Mucosa of stomach (tissue), 1 donor: ENCODE data around the gene RAD51B.

Source experiments
- H3K27me3 ChIP-seq: one replicate; pipeline ENCODE4 v1.7.0; 2013; ENCODE audit warnings: mild to moderate bottlenecking, low read length; ENCODE audit not compliant: control insufficient read depth, insufficient read depth
- H3K36me3 ChIP-seq: one replicate; pipeline ENCODE4 v1.7.0; 2013; ENCODE audit warnings: low read length; ENCODE audit not compliant: control insufficient read depth, insufficient read depth
- H3K4me1 ChIP-seq: one replicate; pipeline ENCODE4 v1.7.0; 2013; ENCODE audit warnings: mild to moderate bottlenecking, low read length; ENCODE audit not compliant: control insufficient read depth, insufficient read depth
- H3K4me3 ChIP-seq: one replicate; pipeline ENCODE4 v1.7.0; 2013; ENCODE audit warnings: low read length
- H3K9ac ChIP-seq: one replicate; pipeline ENCODE4 v1.7.0; 2013; ENCODE audit warnings: mild to moderate bottlenecking, low read length, moderate library complexity
- H3K9me3 ChIP-seq: one replicate; pipeline ENCODE4 v1.7.0; 2013; ENCODE audit warnings: mild to moderate bottlenecking, low read length, moderate library complexity; ENCODE audit not compliant: control insufficient read depth
- donor health status: Pancreatic carcinoma.

Gene RAD51B

GRCh38 chr14:68160779-68161546 lies 341.4 kb downstream of the RAD51B start:
- Histone ChIP-seq H3K4me3 (no peak overlapping the region), H3K9ac (no peak overlapping the region), H3K36me3 (no peaks in the 10 kb centered on the region), H3K4me1 (peaks cover 21% of the 10 kb centered on the region), H3K9me3 (no peaks in the 10 kb centered on the region), H3K27me3 (no peaks in the 10 kb centered on the region)

DNA sequence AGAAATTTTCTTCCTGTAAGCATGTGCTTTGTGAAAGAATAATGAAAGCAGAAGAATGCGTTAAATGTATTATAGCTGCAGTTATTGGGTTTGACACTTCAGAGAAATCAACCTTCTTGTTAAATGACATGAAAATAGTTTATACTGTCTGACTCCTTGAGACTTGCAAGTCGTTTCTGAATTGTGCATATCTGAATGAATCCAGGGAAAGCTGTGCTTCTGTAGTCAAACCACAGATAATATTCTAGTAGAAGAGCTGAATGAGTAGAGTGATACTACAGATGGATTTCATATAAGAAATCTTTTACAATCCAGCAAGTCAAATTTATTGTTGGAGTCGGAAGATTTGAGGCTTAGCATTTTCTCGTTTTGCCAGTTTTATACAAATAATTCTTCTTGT lies 343.3 kb downstream of the RAD51B start:
- no peaks in the 10 kb centered on the region for H3K36me3 ChIP-seq
- no peaks in the 10 kb centered on the region for H3K27me3 ChIP-seq
- H3K4me3 ChIP-seq: no peak overlapping the region
- H3K4me1 ChIP-seq: peaks cover 34% of the 10 kb centered on the region
- no peak overlapping the region for H3K9ac ChIP-seq
- H3K9me3 ChIP-seq: no peaks in the 10 kb centered on the region

DNA sequence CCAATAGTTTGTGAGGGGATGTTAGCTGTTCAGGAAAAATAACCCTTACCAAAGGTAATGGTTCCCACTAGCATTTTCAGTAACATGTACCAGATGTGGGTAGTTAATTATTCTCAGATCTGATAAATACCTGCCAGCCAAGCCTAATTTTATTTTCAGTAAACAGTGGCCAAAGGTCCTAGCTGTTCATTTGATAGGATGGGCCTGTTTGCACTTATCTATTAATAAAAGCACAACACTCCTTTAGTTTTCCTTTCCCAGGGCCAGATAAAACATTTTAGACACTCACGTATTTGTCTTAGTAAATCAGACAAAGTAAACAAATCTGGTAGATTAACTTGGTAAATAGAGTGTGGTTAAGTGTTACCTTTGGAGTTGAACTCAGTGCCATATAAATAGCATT lies 345.1 kb downstream of the RAD51B start:
- no peaks in the 10 kb centered on the region for H3K27me3 ChIP-seq
- no peak overlapping the region for H3K9ac ChIP-seq
- H3K4me3 ChIP-seq: no peak overlapping the region
- H3K9me3 ChIP-seq: no peaks in the 10 kb centered on the region
- H3K36me3 ChIP-seq: no peaks in the 10 kb centered on the region
- H3K4me1 ChIP-seq: peaks cover 44% of the 10 kb centered on the region

GRCh38 chr14:68165274-68165843 lies 345.8 kb downstream of the RAD51B start:
- Histone ChIP-seq H3K4me1 (peaks cover 44% of the 10 kb centered on the region), H3K36me3 (no peaks in the 10 kb centered on the region), H3K27me3 (no peaks in the 10 kb centered on the region), H3K9me3 (no peaks in the 10 kb centered on the region), H3K4me3 (no peak overlapping the region), H3K9ac (no peak overlapping the region)

DNA sequence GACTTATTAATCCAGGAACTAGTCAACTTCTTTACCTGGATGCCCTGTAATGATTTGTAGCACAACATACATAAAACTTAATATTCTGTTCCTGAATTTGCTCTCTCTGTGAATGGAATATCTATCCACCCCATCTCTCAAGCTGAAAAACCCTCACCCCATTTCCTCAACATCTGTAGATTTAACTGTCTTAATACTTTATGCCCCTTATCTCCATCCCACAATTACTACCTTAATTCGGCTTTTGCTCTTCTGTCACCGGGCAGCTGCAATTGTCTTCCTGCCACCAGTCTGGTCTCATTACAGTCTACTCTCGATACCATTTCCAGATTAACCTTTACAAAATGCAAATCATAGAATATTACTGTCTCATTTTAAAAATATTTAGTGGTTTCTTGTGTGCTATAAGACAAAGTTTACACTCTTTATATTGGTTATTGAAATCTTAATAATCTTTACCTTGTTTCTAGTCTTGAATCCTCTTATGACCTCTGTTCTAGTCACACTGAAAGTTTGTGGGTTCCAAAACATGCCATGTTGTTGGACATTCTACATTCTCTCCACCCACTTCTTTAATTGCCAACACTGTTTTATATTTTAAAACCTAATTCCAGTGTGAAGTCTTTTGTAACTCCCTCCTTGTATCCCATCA lies 347.3 kb downstream of the RAD51B start:
- no peaks in the 10 kb centered on the region for H3K27me3 ChIP-seq
- no peaks in the 10 kb centered on the region for H3K36me3 ChIP-seq
- no peaks in the 10 kb centered on the region for H3K9me3 ChIP-seq
- no peak overlapping the region for H3K9ac ChIP-seq
- no peak overlapping the region for H3K4me3 ChIP-seq
- peaks cover 56% of the 10 kb centered on the region for H3K4me1 ChIP-seq

DNA sequence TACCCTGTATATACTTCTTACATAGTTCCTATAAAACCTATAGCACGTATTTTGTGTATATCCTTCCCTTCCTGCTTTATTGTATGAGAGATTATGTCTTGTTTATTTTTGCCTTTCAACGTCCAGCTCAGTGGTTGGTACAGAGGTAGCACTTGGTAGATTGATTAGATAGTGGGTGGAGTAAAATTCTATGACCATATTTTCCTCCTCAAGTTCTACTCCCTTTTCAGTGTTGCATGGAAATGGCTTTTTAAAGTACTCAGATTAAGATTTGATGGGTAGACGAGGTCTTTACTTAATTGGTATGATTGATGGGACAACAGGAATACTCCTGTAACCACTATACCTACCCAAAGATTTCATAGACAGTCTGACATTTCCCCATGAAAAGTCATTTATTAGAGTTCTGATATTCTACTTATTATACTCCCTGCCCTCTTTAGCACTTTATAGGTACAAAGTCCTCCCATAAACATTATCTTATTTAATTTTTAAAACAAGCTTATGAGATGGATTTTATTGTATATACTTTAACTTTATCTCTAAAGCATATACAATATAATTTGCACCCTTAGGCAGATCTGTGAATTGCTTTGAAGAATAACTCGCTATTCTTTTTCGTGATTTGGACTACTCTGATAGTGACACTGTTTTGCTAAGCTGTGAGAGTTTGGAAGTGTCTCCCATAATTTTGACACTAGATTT lies 348.0 kb downstream of the RAD51B start:
- peaks cover 61% of the 10 kb centered on the region for H3K4me1 ChIP-seq
- no peak overlapping the region for H3K4me3 ChIP-seq

DNA sequence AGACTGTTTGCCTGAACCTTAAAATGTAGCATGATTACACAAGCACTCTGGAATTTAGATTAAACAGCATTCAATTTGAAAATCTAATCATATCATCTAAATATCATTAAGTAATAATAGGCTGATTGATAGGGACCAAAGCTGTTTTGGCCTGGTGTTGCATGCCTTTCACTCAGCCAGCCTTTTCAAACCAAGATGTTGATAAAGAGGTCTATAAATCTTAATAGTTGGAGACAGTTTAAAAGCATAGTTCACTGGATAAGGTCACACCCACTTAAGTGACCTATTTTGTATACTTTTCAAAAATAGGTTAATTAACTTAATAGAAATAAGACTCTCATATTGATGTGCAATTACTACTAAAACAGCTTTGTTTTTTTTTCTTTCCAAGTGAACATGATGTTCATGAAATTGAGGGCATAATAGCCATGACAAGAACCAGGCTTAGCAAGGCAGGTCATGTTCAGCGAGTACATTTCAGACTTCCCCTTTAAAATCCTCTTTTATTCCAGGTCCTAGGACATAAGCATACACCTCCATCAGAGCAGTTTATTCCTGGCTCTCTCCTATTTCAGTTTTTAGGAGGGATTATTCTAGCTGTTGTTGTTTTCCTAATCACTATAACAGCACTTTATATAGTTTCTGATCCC lies 349.0 kb downstream of the RAD51B start:
- Histone ChIP-seq H3K9ac (no peak overlapping the region), H3K36me3 (no peaks in the 10 kb centered on the region), H3K27me3 (no peaks in the 10 kb centered on the region), H3K4me3 (no peak overlapping the region), H3K9me3 (no peaks in the 10 kb centered on the region), H3K4me1 (peaks cover 72% of the 10 kb centered on the region)

More for the DNA sequence above, 348.0 kb downstream of the RAD51B start:
- Histone ChIP-seq H3K27me3 (no peaks in the 10 kb centered on the region), H3K36me3 (no peaks in the 10 kb centered on the region), H3K9me3 (no peaks in the 10 kb centered on the region), H3K9ac (no peak overlapping the region)

DNA sequence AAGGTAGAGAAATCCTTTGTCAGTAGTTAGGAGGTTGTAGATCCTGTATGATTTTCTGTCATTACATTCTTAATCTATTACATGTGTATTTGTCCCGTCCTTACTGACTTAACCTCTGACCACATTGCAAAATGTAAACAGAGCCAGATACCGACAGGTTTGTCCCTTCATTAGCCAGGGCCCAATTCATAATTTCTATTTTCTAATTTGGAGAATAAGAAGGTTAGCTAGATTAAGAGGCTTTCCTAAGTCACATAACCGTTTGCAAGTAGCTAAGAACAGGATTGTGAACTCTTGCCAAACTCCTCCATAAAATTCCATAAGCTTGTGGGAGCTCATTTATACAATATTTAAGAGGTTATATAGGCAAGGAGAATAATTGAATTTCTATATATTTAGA lies 352.6 kb downstream of the RAD51B start:
- Histone ChIP-seq H3K36me3 (no peaks in the 10 kb centered on the region), H3K9ac (no peak overlapping the region), H3K27me3 (no peaks in the 10 kb centered on the region), H3K4me1 (peaks cover 50% of the 10 kb centered on the region), H3K4me3 (no peak overlapping the region), H3K9me3 (no peaks in the 10 kb centered on the region)

DNA sequence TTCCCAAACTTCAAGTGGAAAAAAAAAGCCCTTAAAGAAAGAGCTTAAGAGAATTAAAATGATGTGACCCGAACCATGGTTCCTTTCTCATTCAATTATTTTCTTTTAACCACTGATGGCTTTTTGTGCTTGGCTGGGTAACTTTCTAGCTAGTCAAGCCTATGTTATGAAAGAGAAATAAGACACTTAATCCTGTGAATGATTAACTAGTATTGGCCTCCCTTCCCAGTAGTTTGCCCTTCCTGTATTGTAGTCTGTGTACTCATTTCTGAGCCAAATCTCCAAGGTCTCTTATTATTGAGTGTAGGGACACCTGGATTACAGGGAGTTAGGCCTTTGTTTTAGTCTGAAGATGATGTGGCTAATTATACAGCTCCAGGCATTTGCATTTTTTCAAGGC lies 353.0 kb downstream of the RAD51B start:
- Histone ChIP-seq H3K9ac (no peak overlapping the region), H3K9me3 (no peaks in the 10 kb centered on the region), H3K36me3 (no peaks in the 10 kb centered on the region), H3K27me3 (no peaks in the 10 kb centered on the region), H3K4me1 (peaks cover 47% of the 10 kb centered on the region), H3K4me3 (no peak overlapping the region)

DNA sequence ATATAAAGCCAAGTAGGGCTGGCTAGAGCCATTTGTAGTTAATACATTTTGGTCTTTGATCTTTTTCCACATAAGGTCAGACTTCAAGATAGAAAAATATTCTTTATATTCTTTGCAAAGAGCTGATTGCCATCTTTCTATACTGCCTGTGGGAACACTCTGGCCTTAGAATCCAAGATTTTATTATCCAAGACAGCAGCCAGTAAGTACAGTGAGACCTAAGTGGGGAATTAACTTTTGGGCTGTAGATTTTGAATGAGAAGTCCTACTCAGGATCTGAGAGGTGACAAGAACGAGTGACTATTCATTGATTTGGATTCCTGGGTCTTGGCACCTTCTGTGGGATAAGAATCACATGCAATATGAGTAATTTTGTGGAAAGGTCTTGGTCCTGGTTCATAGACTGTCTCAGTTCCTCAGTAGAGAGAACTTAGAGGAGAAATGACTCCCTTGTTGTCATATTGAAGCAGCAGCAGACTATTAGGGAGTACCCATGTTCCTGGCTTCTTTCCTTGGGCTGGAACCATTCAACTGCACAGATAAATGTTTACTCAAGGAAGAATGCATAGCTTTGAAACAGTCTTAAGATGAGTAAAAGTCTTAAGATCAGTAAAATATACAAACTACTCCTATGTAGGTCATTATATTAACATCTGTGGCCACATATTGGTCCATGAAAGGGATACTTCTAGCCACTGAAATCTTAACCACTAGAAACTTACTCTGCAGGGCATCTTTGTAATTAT lies 353.8 kb downstream of the RAD51B start:
- no peak overlapping the region for H3K4me3 ChIP-seq
- H3K27me3 ChIP-seq: no peaks in the 10 kb centered on the region
- H3K4me1 ChIP-seq: peaks cover 47% of the 10 kb centered on the region

GRCh38 chr14:68174446-68174845 lies 354.9 kb downstream of the RAD51B start:
- no peaks in the 10 kb centered on the region for H3K9me3 ChIP-seq
- no peaks in the 10 kb centered on the region for H3K27me3 ChIP-seq
- H3K4me1 ChIP-seq: peaks cover 48% of the 10 kb centered on the region
- H3K36me3 ChIP-seq: no peaks in the 10 kb centered on the region
- H3K9ac ChIP-seq: no peak overlapping the region
- no peak overlapping the region for H3K4me3 ChIP-seq

More for the DNA sequence above, 353.8 kb downstream of the RAD51B start:
- no peak overlapping the region for H3K9ac ChIP-seq
- no peaks in the 10 kb centered on the region for H3K36me3 ChIP-seq
- H3K9me3 ChIP-seq: no peaks in the 10 kb centered on the region
